ENCODE results near the gene MEX3D.
"Not testable (repeated sequence)": the region's sequence is repeated elsewhere in the genome, so short reads cannot be mapped to it uniquely, and the experiment has no call there.

The MEX3D gene

DNA sequence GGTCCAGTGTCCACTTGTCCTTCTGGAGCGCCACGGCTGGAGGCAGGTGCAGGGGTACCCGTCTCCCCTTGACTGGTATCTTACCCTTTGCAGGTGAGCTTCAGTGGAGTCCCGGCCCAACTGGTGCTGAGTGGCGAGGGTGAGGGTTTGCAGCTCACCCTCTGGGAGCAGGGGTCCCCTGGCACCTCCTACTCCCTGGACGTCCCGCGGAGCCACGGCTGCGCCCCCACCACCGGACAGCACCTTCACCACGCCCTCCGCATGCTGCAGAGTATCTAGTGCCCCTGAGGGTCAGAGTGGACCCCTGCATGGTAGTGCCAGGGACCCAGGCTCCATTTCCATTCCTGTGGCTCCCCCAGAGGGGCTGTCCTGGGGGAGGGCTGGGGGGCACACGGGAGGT, 33.2 kb downstream of the MEX3D start:
- H3K4me3 ChIP-seq (replicated peaks; ENCODE audit: low read depth, low read length): no peak overlapping the region
- TF ChIP-seq, protein P1, sequence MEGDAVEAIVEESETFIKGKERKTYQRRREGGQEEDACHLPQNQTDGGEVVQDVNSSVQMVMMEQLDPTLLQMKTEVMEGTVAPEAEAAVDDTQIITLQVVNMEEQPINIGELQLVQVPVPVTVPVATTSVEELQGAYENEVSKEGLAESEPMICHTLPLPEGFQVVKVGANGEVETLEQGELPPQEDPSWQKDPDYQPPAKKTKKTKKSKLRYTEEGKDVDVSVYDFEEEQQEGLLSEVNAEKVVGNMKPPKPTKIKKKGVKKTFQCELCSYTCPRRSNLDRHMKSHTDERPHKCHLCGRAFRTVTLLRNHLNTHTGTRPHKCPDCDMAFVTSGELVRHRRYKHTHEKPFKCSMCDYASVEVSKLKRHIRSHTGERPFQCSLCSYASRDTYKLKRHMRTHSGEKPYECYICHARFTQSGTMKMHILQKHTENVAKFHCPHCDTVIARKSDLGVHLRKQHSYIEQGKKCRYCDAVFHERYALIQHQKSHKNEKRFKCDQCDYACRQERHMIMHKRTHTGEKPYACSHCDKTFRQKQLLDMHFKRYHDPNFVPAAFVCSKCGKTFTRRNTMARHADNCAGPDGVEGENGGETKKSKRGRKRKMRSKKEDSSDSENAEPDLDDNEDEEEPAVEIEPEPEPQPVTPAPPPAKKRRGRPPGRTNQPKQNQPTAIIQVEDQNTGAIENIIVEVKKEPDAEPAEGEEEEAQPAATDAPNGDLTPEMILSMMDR (IDR thresholded peaks at IDR 0.05; ENCODE audit: low read length, missing control alignments): no peak
- no peak for DNase-seq (ENCODE audit: low read depth)

DNA sequence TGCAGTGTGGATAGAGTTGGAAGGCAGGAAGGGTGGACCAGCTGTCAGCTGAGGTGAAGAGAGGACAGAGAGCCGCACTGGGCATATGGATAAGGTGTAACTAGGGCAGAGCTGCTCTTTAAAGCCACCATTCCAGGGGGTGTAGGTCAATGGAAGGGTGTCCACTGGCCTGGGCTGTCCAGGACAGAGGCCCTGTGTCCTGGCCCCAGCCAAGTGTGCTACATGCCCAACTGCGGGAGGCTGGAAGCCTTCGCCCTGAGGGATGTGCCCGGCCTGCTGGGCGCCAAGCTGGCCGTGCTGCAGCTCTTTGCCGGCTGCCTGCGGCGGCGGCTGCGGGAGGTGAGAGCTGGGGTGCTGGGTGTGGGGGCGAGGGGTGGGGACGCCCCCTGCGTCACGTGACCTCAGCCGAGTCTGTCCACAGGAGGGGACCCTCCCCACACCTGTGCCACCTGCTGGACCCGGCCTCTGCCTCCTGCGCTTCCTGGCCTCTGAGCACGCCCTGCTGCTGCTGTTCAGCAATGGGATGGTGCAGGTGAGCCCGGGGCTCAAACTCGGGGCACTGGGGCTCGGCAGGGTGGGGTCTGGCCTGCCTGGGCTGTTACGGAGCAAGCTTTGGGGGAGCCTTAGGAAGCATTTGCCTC, 34.5 kb downstream of the MEX3D start:
- no peak overlapping the region for H3K4me3 ChIP-seq (replicated peaks; ENCODE audit: low read depth, low read length)
- TF ChIP-seq, protein P1 (IDR thresholded peaks at IDR 0.05; ENCODE audit: low read length, missing control alignments): no peak
- DNase-seq (ENCODE audit: low read depth): no peak

DNA sequence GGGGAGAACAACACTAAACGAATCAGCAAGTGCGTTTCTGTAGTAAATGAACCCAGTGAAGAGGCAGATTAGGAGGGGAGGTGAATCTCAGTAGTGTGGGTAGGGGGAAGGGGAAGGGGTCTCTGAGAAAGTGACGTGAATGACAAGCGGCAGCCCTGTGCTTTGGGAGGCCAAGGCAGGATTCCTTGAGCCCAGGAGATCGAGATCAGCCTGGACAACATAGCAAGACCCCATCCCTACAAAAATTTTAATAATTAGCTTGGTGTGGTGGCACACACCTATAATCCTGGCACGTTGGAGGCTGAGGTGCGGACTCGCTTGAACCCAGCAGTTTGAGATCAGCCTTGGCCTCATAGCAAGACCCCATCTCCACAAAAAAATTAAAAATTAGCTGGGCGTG, 36.1 kb downstream of the MEX3D start:
- no peak for DNase-seq (ENCODE audit: low read depth)
- H3K4me3 ChIP-seq (replicated peaks; ENCODE audit: low read depth, low read length): no peak overlapping the region
- TF ChIP-seq, protein P1 (IDR thresholded peaks at IDR 0.05; ENCODE audit: low read length, missing control alignments): no peak

DNA sequence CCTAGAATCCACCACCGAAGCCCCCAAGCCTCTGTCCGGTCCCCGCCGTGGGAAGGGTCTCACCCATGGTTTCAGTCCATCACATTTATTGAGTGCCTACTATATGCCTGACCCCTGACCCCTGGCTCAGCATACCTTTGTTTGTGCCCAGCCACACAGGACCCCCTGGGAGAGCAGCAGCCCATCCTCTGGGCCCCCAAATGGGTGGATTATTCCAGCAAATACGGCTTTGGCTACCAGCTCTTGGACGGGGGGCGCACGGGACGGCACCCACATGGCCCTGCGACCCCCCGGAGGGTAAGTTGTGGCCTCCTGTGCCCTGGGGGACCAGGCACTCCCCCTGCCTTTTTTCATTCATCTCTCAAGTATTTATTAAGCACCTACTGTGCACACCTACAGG, 36.5 kb downstream of the MEX3D start:
- H3K4me3 ChIP-seq (replicated peaks; ENCODE audit: low read depth, low read length): no peak overlapping the region
- DNase-seq (ENCODE audit: low read depth): no peak
- TF ChIP-seq, protein P1 (IDR thresholded peaks at IDR 0.05; ENCODE audit: low read length, missing control alignments): no peak

DNA sequence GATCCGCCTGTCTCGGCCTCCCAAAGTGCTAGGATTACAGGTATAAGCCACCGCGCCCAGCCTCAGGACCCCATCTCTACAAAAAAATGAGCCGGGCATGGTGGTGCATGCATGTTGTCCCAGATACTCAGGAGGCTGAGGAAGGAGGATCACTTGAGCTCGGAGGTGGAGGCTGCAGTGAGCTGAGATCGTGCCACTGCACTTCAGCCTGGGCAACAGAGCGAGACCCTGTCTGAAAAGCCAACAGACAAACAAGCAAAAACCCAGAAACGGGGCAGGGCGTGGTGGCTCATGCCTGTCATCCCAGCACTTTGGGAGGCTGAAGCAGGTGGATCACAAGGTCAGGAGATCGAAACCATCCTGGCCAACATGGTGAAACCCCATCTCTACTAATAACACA, 37.3 kb downstream of the MEX3D start:
- DNase-seq (ENCODE audit: low read depth): not testable (repeated sequence)

DNA sequence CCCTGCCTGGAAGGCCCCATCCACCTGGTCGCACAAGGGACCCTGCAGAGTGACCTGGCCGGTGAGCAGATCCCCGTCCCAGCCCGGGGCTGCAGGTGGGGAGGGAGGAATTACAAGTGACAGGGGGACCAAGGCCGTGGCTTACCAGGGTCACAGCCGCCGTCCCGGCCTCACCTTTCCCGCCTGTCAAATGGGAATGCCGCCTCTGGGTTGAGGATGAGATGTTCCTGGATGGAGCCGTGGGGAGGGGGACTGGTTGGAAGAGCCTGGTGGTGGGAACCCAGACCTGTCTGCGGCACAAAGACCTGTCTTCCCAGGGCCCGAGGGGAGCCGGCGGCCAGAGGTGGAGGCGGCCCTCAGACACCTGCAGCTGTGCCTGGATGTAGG, 38.7 kb downstream of the MEX3D start:
- H3K4me3 ChIP-seq (replicated peaks; ENCODE audit: low read depth, low read length): no peak overlapping the region
- DNase-seq (ENCODE audit: low read depth): no peak
- TF ChIP-seq, protein P1 (IDR thresholded peaks at IDR 0.05; ENCODE audit: low read length, missing control alignments): no peak

More for the DNA sequence above, 37.3 kb downstream of the MEX3D start:
- H3K4me3 ChIP-seq (replicated peaks; ENCODE audit: low read depth, low read length): not testable (repeated sequence)

DNA sequence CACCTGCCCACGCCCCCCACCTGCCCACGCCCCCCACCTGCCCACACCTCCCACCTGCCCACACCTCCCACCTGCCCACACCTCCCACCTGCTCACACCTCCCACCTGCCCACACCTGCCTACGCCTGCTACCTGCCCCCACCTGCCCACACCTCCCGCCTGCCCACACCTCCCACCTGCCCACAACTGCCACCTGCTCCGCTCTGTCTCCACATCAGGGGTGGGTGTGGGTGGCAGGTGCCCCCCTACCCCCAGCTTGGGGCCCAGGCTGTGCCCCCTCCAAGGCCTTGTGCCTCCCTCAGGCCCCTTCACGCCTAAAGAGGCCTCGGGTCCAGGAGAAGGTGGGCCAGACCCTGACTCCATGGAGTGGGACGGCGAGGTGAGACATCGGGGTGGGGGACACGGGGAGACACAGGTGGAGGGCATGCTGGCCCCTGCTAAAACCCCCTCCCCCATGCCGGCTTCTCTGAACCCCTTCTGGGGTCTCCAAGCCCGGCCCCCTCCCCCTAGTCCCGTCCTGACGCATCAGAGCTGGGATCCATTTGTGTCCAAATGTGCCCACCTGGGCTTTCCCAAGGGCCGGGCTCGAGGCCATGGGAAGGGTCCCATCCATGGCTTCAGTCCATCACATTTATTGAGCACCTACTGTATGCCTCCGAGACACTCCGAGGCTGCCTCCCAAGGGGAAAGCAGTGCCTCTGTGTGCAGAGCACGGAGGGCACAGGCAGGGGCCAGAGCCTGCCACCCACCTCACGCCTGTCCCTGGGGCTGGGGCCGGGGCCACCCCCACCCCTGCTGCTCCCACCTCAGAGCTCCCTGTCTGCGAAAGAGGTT, 39.3 kb downstream of the MEX3D start:
- no peak for DNase-seq (ENCODE audit: low read depth)
- H3K4me3 ChIP-seq (replicated peaks; ENCODE audit: low read depth, low read length): no peak overlapping the region
- TF ChIP-seq, protein P1 (IDR thresholded peaks at IDR 0.05; ENCODE audit: low read length, missing control alignments): no peak
